HEK293 (cell line): ENCODE measurements around the gene PTCRA.

Source experiments
- BCL11A ChIP-seq: fragments of 450-650 bp; formaldehyde crosslinking; IDR thresholded peaks from 2 replicates; pipeline ENCODE4 v1.5.1; 2016; ENCODE audit warnings: low read depth, missing biosample characterization, missing genetic modification characterization
- BCL11B ChIP-seq: fragments of 450-650 bp; formaldehyde crosslinking; IDR thresholded peaks from 2 replicates; pipeline ENCODE4 v1.5.1; 2016; ENCODE audit warnings: low read depth, missing biosample characterization, missing genetic modification characterization
- HIC1 ChIP-seq: fragments of 450-650 bp; formaldehyde crosslinking; IDR thresholded peaks from 2 replicates; pipeline ENCODE4 v1.5.1; 2016; ENCODE audit warnings: missing biosample characterization, missing genetic modification characterization
- KLF1 ChIP-seq: fragments of 450-650 bp; formaldehyde crosslinking; IDR thresholded peaks from 2 replicates; pipeline ENCODE4 v1.5.1; 2016; ENCODE audit warnings: missing biosample characterization, missing genetic modification characterization
- PRDM6 ChIP-seq: fragments of 450-650 bp; formaldehyde crosslinking; IDR thresholded peaks from 2 replicates; pipeline ENCODE4 v1.5.1; 2017; ENCODE audit warnings: missing biosample characterization, missing genetic modification characterization
- RBAK ChIP-seq: fragments of 450-650 bp; formaldehyde crosslinking; IDR thresholded peaks from 2 replicates; pipeline ENCODE4 v1.5.1; 2016; ENCODE audit warnings: missing biosample characterization, missing genetic modification characterization
- ZBTB6 ChIP-seq: fragments of 450-650 bp; formaldehyde crosslinking; IDR thresholded peaks from 2 replicates; pipeline ENCODE4 v1.5.1; 2017; ENCODE audit warnings: missing biosample characterization, missing genetic modification characterization
- ZEB2 ChIP-seq: fragments of 450-650 bp; formaldehyde crosslinking; IDR thresholded peaks from 2 replicates; pipeline ENCODE4 v1.5.1; 2016; ENCODE audit warnings: missing biosample characterization, missing genetic modification characterization
- ZFHX2 ChIP-seq: fragments of 450-650 bp; formaldehyde crosslinking; conservative IDR thresholded peaks from 2 replicates; pipeline ENCODE4 v1.5.1; 2016; ENCODE audit warnings: missing biosample characterization, missing genetic modification characterization
- ZNF10 ChIP-seq: fragments of 450-650 bp; formaldehyde crosslinking; IDR thresholded peaks from 2 replicates; pipeline ENCODE4 v1.5.1; 2017; ENCODE audit warnings: missing biosample characterization, missing genetic modification characterization
- ZNF239 ChIP-seq: fragments of 450-650 bp; formaldehyde crosslinking; IDR thresholded peaks from 2 replicates; pipeline ENCODE4 v1.5.1; 2016; ENCODE audit warnings: missing biosample characterization, missing genetic modification characterization
- ZNF280D ChIP-seq: fragments of 450-650 bp; formaldehyde crosslinking; IDR thresholded peaks from 2 replicates; pipeline ENCODE4 v1.5.1; 2016; ENCODE audit warnings: missing biosample characterization, missing genetic modification characterization
- ZNF335 ChIP-seq: fragments of 450-650 bp; formaldehyde crosslinking; conservative IDR thresholded peaks from 2 replicates; pipeline ENCODE4 v1.5.1; 2016; ENCODE audit warnings: missing biosample characterization, missing genetic modification characterization
- ZNF398 ChIP-seq: fragments of 450-650 bp; formaldehyde crosslinking; IDR thresholded peaks from 2 replicates; pipeline ENCODE4 v1.5.1; 2017; ENCODE audit warnings: missing biosample characterization, missing genetic modification characterization
- ZNF416 ChIP-seq: fragments of 450-650 bp; formaldehyde crosslinking; IDR thresholded peaks from 2 replicates; pipeline ENCODE4 v1.5.1; 2016; ENCODE audit warnings: missing biosample characterization, missing genetic modification characterization
- ZNF423 ChIP-seq: fragments of 450-650 bp; formaldehyde crosslinking; IDR thresholded peaks from 2 replicates; pipeline ENCODE4 v1.5.1; 2016; ENCODE audit warnings: missing biosample characterization, missing genetic modification characterization
- ZNF473 ChIP-seq: fragments of 450-650 bp; formaldehyde crosslinking; IDR thresholded peaks from 2 replicates; pipeline ENCODE4 v1.5.1; 2017; ENCODE audit warnings: missing biosample characterization, missing genetic modification characterization
- ZNF513 ChIP-seq: fragments of 450-650 bp; IDR thresholded peaks from 2 replicates; pipeline ENCODE4 v1.5.1; 2018; ENCODE audit warnings: missing biosample characterization, missing genetic modification characterization
- ZNF529 ChIP-seq: fragments of 450-650 bp; formaldehyde crosslinking; IDR thresholded peaks from 2 replicates; pipeline ENCODE4 v1.5.1; 2017; ENCODE audit warnings: missing genetic modification characterization, missing biosample characterization; ENCODE audit not compliant: insufficient replicate concordance
- ZNF558 ChIP-seq: fragments of 450-650 bp; formaldehyde crosslinking; IDR thresholded peaks from 2 replicates; pipeline ENCODE4 v1.5.1; 2016; ENCODE audit warnings: missing biosample characterization, missing genetic modification characterization
- ZNF677 ChIP-seq: fragments of 450-650 bp; IDR thresholded peaks from 2 replicates; pipeline ENCODE4 v1.5.0; 2018; ENCODE audit warnings: missing biosample characterization, mild to moderate bottlenecking, missing genetic modification characterization, moderate library complexity
- ZNF791 ChIP-seq: fragments of 450-650 bp; formaldehyde crosslinking; IDR thresholded peaks from 2 replicates; pipeline ENCODE4 v1.5.1; 2016; ENCODE audit warnings: missing biosample characterization, missing genetic modification characterization
- ZSCAN4 ChIP-seq: fragments of 450-650 bp; formaldehyde crosslinking; IDR thresholded peaks from 2 replicates; pipeline ENCODE4 v1.5.1; 2017; ENCODE audit warnings: missing biosample characterization, missing genetic modification characterization
- ZSCAN5A ChIP-seq: fragments of 450-650 bp; formaldehyde crosslinking; IDR thresholded peaks from 2 replicates; pipeline ENCODE4 v1.5.1; 2016; ENCODE audit warnings: missing biosample characterization, missing genetic modification characterization

Gene PTCRA

GRCh38 chr6:42928986-42929820, 13.3 kb downstream of the PTCRA start, which contains the start of gene CNPY3 (continued):
- no peak for TF ChIP-seq ZBTB6
- no peak for TF ChIP-seq ZNF239
- TF ChIP-seq ZFHX2 (tag by site-specific recombination) = peak; percentile 42; the same call in 1 of the 2 replicates
- TF ChIP-seq ZSCAN5A (tag by site-specific recombination) = peak; percentile 73; the same call in 1 of the 2 replicates
- peak; percentile 98 for TF ChIP-seq ZNF335 (tag by site-specific recombination)
- TF ChIP-seq RBAK = no peak
- TF ChIP-seq ZNF558 = peak; percentile 15; the same call in 1 of the 2 replicates
- TF ChIP-seq ZSCAN4 = no peak
- peak; percentile 90 for TF ChIP-seq KLF1
- no peak for TF ChIP-seq ZNF529
- TF ChIP-seq ZNF513 (tag by site-specific recombination) = no peak
- peak; percentile 53; the same call in 1 of the 2 replicates for TF ChIP-seq BCL11B (tag by site-specific recombination)
- TF ChIP-seq ZNF791 = no peak
- no peak for TF ChIP-seq PRDM6
- no peak; the same call in none of the 2 replicates for TF ChIP-seq ZNF10
- TF ChIP-seq ZNF423 (tag by site-specific recombination) = 0 out of 2 replicates have a peak, but pooled peaks have one; percentile 17
- no peak for TF ChIP-seq BCL11A (tag by site-specific recombination)
- TF ChIP-seq HIC1 (tag by site-specific recombination) = no peak
- no peak for TF ChIP-seq ZNF473 (tag by site-specific recombination)
- peak; percentile 97 for TF ChIP-seq ZEB2 (tag by site-specific recombination)
- no peak for TF ChIP-seq ZNF398 (tag by site-specific recombination)
- no peak for TF ChIP-seq ZNF677
- no peak; the same call in 1 of the 2 replicates for TF ChIP-seq ZNF280D
- TF ChIP-seq ZNF416 (tag by site-specific recombination) = no peak
